K562 (cell line): Measurements from ENCODE around the gene DHRS13. TPM values are rescaled to one million over a fixed set of nuclear protein-coding genes. Genes with fewer than 3 reads are reported as not detected.

Source experiments
- ATAC-seq: fragments of 200-7000 bp; cut with Tn5 transposase; 3 replicates; pipeline ENCODE4 v1.9.1; 2020; ENCODE audit warnings: moderate library complexity
- BruUV-seq: library from RNA; stranded (reverse); fragments of 400-500 nt; replicated peaks from 2 replicates; lab custom pipeline; 2021; lab: Mats Ljungman, UMichigan
- CTCF ChIA-PET: fragments of 300-600 bp; formaldehyde crosslinking; extraction: SDS; loops from one replicate; lab custom pipeline; 2021; ENCODE audit warnings: low intra/inter-chr PET ratio; lab: Yijun Ruan, JAX
- POLR2A ChIA-PET: fragments of 300-600, 350-650 bp; sonication (Branson Sonifier 250); formaldehyde crosslinking; extraction: SDS; loops from one replicate; lab custom pipeline; 2021; ENCODE audit warnings: antibody characterized with exemption, inconsistent platforms; lab: Yijun Ruan, JAX
- DNase-seq, 4 experiments: peaks; one replicate each; pipeline versions ENCODE4 v3.0.0 to v3.0.0-alpha.2; 2011 to 2018; ENCODE audit warnings: low spot score in 3 of 4, mixed read lengths in 3 of 4; ENCODE audit errors: extremely low read depth in 1 of 4
- FAIRE-seq: peaks from 2 replicates; lab custom pipeline; 2011; peaks lifted over from hg19 to GRCh38; lab: Jason Lieb, UNC
- H2AFZ ChIP-seq: 2 replicates; pipeline ENCODE4 v1.6.0; 2011; ENCODE audit warnings: low read depth, low read length, control low read depth, inconsistent platforms
- H3K27ac ChIP-seq: fragments of 200-600 bp; 3 replicates; pipeline ENCODE4 v1.8.0; 2011; ENCODE audit warnings: low read depth, mild to moderate bottlenecking, control low read depth, inconsistent platforms, low read length, moderate library complexity, mixed read lengths; ENCODE audit errors: extremely low read depth
- H3K27me3 ChIP-seq, 2 experiments: fragments of 300-600 bp in 1 of 2; 2 replicates in 1 of 2; 3 replicates in 1 of 2; pipeline versions ENCODE4 v1.6.0 to v1.8.0; 2011; ENCODE audit warnings: inconsistent platforms in 2 of 2, low read length in 2 of 2, mild to moderate bottlenecking in 1 of 2, mixed read lengths in 1 of 2, moderate library complexity in 1 of 2; ENCODE audit not compliant: control insufficient read depth in 2 of 2, insufficient read depth in 2 of 2
- H3K36me3 ChIP-seq: fragments of 300-600 bp; 3 replicates; pipeline ENCODE4 v1.8.0; 2011; ENCODE audit warnings: mild to moderate bottlenecking, low read length, inconsistent platforms; ENCODE audit not compliant: control insufficient read depth, insufficient read depth
- H3K4me1 ChIP-seq, 2 experiments: fragments of 200-600 bp in 1 of 2; replicated peaks in 1 of 2; 2 replicates in 1 of 2; 3 replicates in 1 of 2; pipeline versions ENCODE4 v1.5.1 to v1.8.0; 2011; ENCODE audit warnings: inconsistent platforms in 2 of 2, low read length in 2 of 2, mild to moderate bottlenecking in 1 of 2, mixed read lengths in 1 of 2, moderate library complexity in 1 of 2; ENCODE audit not compliant: control insufficient read depth in 2 of 2, insufficient read depth in 2 of 2
- H3K4me2 ChIP-seq: 2 replicates; pipeline ENCODE4 v1.6.1; 2011; ENCODE audit warnings: low read length, control low read depth, inconsistent platforms, mixed read lengths; ENCODE audit not compliant: insufficient read depth
- H3K4me3 ChIP-seq: fragments of 200-600 bp; sonication (generic), shearing (Covaris generic); 2 replicates; pipeline ENCODE4 v1.5.1; 2016; ENCODE audit warnings: control low read depth, inconsistent platforms
- H3K79me2 ChIP-seq: fragments of 200-600 bp; 3 replicates; pipeline ENCODE4 v1.8.0; 2011; ENCODE audit warnings: low read length, inconsistent platforms; ENCODE audit not compliant: control insufficient read depth, insufficient read depth
- H3K9ac ChIP-seq, 2 experiments: 2 replicates each; pipeline versions ENCODE4 v1.6.0 to v1.6.1; 2011; ENCODE audit warnings: low read depth in 2 of 2, low read length in 2 of 2, control low read depth in 1 of 2, inconsistent platforms in 1 of 2, mild to moderate bottlenecking in 1 of 2, mixed read lengths in 1 of 2; ENCODE audit not compliant: insufficient read depth in 1 of 2
- H3K9me1 ChIP-seq: one replicate; pipeline ENCODE4 v1.6.0; 2011; ENCODE audit warnings: inconsistent platforms, mild to moderate bottlenecking, low read length, moderate library complexity; ENCODE audit not compliant: control insufficient read depth, insufficient read depth
- H3K9me3 ChIP-seq: replicated peaks from 2 replicates; pipeline ENCODE4 v1.5.1; 2011; ENCODE audit warnings: low read depth, low read length, inconsistent platforms; ENCODE audit not compliant: control insufficient read depth, insufficient read depth
- H4K20me1 ChIP-seq: replicated peaks from 2 replicates; pipeline ENCODE4 v1.6.1; 2011; ENCODE audit warnings: low read length, inconsistent platforms, mixed read lengths; ENCODE audit not compliant: control insufficient read depth, insufficient read depth
- CREB3 ChIP-seq: fragments of 450-650 bp; conservative IDR thresholded peaks from 2 replicates; pipeline ENCODE4 v1.6.1; 2016; ENCODE audit warnings: missing genetic modification characterization, low read depth, mild to moderate bottlenecking, missing compliant biosample characterization, moderate library complexity
- GABPA ChIP-seq: fragments of 200-800 bp; sonication (Bioruptor generic); conservative IDR thresholded peaks from 2 replicates; pipeline ENCODE4 v1.6.1; 2016; ENCODE audit warnings: low read depth, missing genetic modification characterization, missing compliant biosample characterization
- NFIC ChIP-seq: fragments of 450-650 bp; IDR thresholded peaks from 2 replicates; pipeline ENCODE4 v1.6.1; 2017; ENCODE audit warnings: mild to moderate bottlenecking, inconsistent platforms
- RBM25 ChIP-seq: fragments of 200-400 bp; formaldehyde crosslinking; IDR thresholded peaks from 2 replicates; pipeline ENCODE4 v1.6.1; 2018; ENCODE audit warnings: low read length, low read depth, moderate library complexity; ENCODE audit not compliant: severe bottlenecking
- TAF7 ChIP-seq: fragments of 450-650 bp; IDR thresholded peaks from 2 replicates; pipeline ENCODE4 v1.6.1; 2016; ENCODE audit warnings: missing genetic modification characterization, missing compliant biosample characterization
- TEAD4 ChIP-seq, 2 experiments: sonication (generic) in 1 of 2; formaldehyde crosslinking in 1 of 2; IDR thresholded peaks; 2 replicates each; pipeline versions ENCODE4 v1.6.1 to v1.8.0; 2012 to 2022; ENCODE audit warnings: borderline replicate concordance in 1 of 2, inconsistent platforms in 1 of 2, low read length in 1 of 2, mild to moderate bottlenecking in 1 of 2, missing genetic modification reagents in 1 of 2
- ZC3H8 ChIP-seq: fragments of 450-650 bp; IDR thresholded peaks from 2 replicates; pipeline ENCODE4 v1.6.1; 2017
- ZNF384 ChIP-seq: IDR thresholded peaks from 2 replicates; pipeline ENCODE4 v1.6.1; 2012; ENCODE audit warnings: low read depth, low read length, improper control_type of control experiment
- WGBS: fragments of 100-300 bp; shearing (Covaris generic); methylation state at CpG from one replicate; pipeline ENCODE4 v1.1.6; 2016; ENCODE audit warnings: low coverage, mixed read lengths; ENCODE audit not compliant: insufficient coverage; ENCODE audit errors: missing lambda C conversion rate; 5-methylcytosine and 5-hydroxymethylcytosine counted together
- in situ Hi-C: fragments of 300-500 bp; cut with MboI; formaldehyde crosslinking; loops from 4 replicates; pipeline ENCODE4 v1.15.0; 2018; ENCODE audit warnings: inconsistent platforms, mixed read lengths
- intact Hi-C: fragments of 100-400 bp; cut with micrococcal nuclease; formaldehyde crosslinking; loops from 2 replicates; pipeline ENCODE4 v1.14.2; 2022
- polyA plus RNA-seq, 8 experiments: library from polyadenylated mRNA; depleted of rRNA in 4 of 8; stranded (reverse) in 5 of 8; unstranded in 3 of 8; fragments of >200 nt; fragmentation: Nextera tagmentation in 2 of 8; fragmentation: Illumina TruSeq in 1 of 8; extraction: Ambion mirVana in 2 of 8; extraction: Trizol in 1 of 8; gene quantifications; 2 replicates each; pipeline versions ENCODE4 v1.2.1 to v1.2.3, GENCODE V29; 2011 to 2014; ENCODE audit warnings: inconsistent platforms in 1 of 8, missing spikeins in 1 of 8
- total RNA-seq, 7 experiments: library from RNA; depleted of rRNA in 6 of 7; stranded (reverse); fragments of >200 nt in 6 of 7; fragmentation: Illumina TruSeq in 2 of 7; extraction: Trizol in 2 of 7; gene quantifications; 2 replicates each; pipeline versions ENCODE4 v1.2.1 to v1.2.3, GENCODE V29; 2011 to 2021; ENCODE audit warnings: low replicate concordance in 1 of 7
- TF ChIP-seq, protein P1 (sequence below), 3 experiments: IDR thresholded peaks in 2 of 3; conservative IDR thresholded peaks in 1 of 3; 2 replicates each; pipeline ENCODE4 v1.5.1; 2011 to 2012; ENCODE audit warnings: low read length in 3 of 3, mild to moderate bottlenecking in 3 of 3, control low read depth in 2 of 3, improper control_type of control experiment in 1 of 3, inconsistent platforms in 1 of 3, low read depth in 1 of 3, mixed read lengths in 1 of 3, moderate library complexity in 1 of 3; ENCODE audit not compliant: insufficient read depth in 2 of 3
- TF ChIP-seq, protein P2 (sequence below): sonication (generic); formaldehyde crosslinking; IDR thresholded peaks from 2 replicates; pipeline ENCODE4 v1.8.1; 2022; ENCODE audit warnings: missing genetic modification reagents

DHRS13 gene
- total and polyA plus RNA-seq, 9 of the 15 experiments (the other 6 are each of a cell fraction or from before 2014, with no cell fraction given) = 0.32 to 52.3 (median 34.3) TPM; not detected in 1

- peaks cover 38 to 44% of the 10 kb centered on the region in 2 experiments for H3K4me1 ChIP-seq
- intact Hi-C loops = loop anchor here (1.0 kb wide), 1 partner anchor 12 kb away; no protein-coding TSS in a partner anchor
- H2AFZ ChIP-seq = peak overlapping the region; percentile 67
- H3K9me1 ChIP-seq = no peaks in the 10 kb centered on the region
- 43% methylated on average over 7 of the region's 7 CpGs for WGBS
- in situ Hi-C loops = no loop called here
- ChIA-PET POLR2A (interaction anchor here (1.0 to 1.1 kb wide), 3 partner anchors 12 to 121 kb away, joined by 3 read pairs; no protein-coding TSS in a partner anchor), CTCF (no interaction called here)
- peak overlapping the region in 1 of 2 experiments; percentile 24; a peak in 2 of 4 replicates for H3K9ac ChIP-seq
- peaks cover 9% of the 10 kb centered on the region for H3K36me3 ChIP-seq
- peak overlapping the region; percentile 27; the same call in 2 of the 3 replicates for H3K27ac ChIP-seq
- peaks cover 5% of the 10 kb centered on the region; the same call in 1 of the 3 replicates for H3K79me2 ChIP-seq
- TF ChIP-seq ZNF384 (peak; percentile 78), RBM25 (no peak), CREB3 (tag) (no peak), GABPA (tag) (no peak), NFIC (peak; percentile 62), ZC3H8 (no peak), TEAD4 (IDR thresholded peaks at IDR 0.05; ENCODE audit: low read length) (peak; percentile 31; the same call in 1 of the 2 replicates), TEAD4 (CRISPR knock-in tag; IDR thresholded peaks at IDR 0.05; ENCODE audit: borderline replicate concordance) (no peak), TAF7 (tag) (no peak)
- TF ChIP-seq, protein P1, sequence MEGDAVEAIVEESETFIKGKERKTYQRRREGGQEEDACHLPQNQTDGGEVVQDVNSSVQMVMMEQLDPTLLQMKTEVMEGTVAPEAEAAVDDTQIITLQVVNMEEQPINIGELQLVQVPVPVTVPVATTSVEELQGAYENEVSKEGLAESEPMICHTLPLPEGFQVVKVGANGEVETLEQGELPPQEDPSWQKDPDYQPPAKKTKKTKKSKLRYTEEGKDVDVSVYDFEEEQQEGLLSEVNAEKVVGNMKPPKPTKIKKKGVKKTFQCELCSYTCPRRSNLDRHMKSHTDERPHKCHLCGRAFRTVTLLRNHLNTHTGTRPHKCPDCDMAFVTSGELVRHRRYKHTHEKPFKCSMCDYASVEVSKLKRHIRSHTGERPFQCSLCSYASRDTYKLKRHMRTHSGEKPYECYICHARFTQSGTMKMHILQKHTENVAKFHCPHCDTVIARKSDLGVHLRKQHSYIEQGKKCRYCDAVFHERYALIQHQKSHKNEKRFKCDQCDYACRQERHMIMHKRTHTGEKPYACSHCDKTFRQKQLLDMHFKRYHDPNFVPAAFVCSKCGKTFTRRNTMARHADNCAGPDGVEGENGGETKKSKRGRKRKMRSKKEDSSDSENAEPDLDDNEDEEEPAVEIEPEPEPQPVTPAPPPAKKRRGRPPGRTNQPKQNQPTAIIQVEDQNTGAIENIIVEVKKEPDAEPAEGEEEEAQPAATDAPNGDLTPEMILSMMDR (IDR thresholded peaks at IDR 0.05 in 2 of 3, conservative IDR thresholded peaks at IDR 0.05 in 1 of 3; ENCODE audit: insufficient read depth in 2 of 3, low read depth in 1 of 3, low read length in 3 of 3) = 0 out of 6 replicates have a peak, but pooled peaks of 1 of the 3 experiments have one; percentile 2
- TF ChIP-seq, protein P2, sequence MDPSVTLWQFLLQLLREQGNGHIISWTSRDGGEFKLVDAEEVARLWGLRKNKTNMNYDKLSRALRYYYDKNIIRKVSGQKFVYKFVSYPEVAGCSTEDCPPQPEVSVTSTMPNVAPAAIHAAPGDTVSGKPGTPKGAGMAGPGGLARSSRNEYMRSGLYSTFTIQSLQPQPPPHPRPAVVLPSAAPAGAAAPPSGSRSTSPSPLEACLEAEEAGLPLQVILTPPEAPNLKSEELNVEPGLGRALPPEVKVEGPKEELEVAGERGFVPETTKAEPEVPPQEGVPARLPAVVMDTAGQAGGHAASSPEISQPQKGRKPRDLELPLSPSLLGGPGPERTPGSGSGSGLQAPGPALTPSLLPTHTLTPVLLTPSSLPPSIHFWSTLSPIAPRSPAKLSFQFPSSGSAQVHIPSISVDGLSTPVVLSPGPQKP (CRISPR knock-in tag) = no peak
- TF ChIP-seq, all 486 proteins: peak for 4
- DNase-seq (no peak), FAIRE-seq (no peak), ATAC-seq (peak; percentile 10; the same call in 2 of the 3 replicates)
- no peak overlapping the region for H3K4me3 ChIP-seq
- H4K20me1 ChIP-seq = no peaks in the 10 kb centered on the region
- no peaks in the 10 kb centered on the region for H3K27me3 ChIP-seq
- BruUV-seq = no TSS peak
- peaks cover 3% of the 10 kb centered on the region for H3K9me3 ChIP-seq
- H3K4me2 ChIP-seq = peak overlapping the region; percentile 60; the same call in 1 of the 2 replicates
Measured at GRCh38 chr17:28873839-28874238, 29.0 kb downstream of the DHRS13 start.
